ENCODE results near the gene FAP.

Gene FAP

DNA sequence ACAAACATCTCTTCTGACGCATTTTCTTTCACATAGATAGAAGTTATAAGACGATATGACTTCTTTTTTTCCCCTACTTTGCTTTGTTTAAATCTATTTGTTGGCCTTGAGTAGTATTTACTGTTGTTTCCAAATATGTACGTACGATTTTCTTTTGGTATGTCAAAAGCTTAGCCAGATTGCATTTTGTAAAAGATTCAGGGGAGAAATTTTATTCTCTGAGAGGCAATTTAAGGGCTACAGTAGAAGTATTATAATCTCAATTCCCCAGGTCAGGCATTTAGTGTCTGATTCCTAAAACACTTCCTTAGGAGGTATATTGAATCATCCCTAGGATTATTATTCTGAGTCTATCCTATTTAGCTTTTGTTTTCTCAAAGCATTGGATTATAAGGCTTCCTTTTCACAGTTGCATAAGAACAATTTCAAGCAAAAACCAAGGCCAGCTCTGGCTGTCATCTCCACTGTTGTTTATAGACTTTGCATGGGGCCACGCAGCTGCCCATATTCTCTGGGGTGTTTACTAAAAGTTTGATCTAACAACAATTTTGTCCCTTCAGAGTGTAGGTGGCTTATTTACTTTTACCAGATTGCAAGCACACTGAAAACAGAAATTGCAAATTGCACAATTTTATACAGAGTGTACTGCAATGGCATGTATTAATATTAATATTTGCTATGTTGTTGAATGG is 57.6 kb downstream of the FAP start:
- DNase-seq: no peak

DNA sequence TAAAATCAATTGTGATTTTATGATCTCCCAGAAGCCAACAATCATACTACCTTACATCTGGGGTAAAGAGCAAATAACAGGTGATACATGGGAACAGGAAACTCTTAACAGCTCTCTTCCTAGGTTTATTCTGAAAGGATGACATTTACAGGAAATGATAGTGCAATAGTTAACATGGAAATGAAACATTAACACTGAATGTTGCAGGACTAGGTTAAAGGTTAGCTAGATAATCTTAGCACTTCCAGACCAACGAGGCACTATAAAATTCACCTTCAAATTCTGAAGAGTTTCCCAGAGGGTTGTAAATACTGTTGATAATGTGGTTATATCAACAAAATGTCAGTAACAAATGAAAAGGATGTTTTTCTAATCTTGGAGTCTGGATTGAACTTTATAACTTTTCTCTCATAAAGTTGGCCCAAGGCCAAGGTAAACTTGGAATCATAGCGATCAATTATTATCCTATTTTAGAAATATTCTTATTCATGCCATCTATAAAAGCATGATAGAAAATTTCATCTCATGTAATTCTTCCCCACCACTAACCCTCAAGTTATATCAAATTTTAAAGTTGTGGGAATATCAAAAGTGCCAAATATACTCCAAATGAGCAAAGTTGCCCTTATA is 58.3 kb downstream of the FAP start:
- DNase-seq: no peak

- no peak for DNase-seq
Measured at GRCh38 chr2:162184359-162184758, 58.9 kb downstream of the FAP start.

GRCh38 chr2:162182395-162182794 is 60.9 kb downstream of the FAP start:
- DNase-seq: no peak

- DNase-seq: no peak
Measured at GRCh38 chr2:162177301-162177700, 65.9 kb downstream of the FAP start.

GRCh38 chr2:162175714-162176113 is 67.5 kb downstream of the FAP start:
- no peak for DNase-seq

- DNase-seq: no peak
Measured at GRCh38 chr2:162174746-162175145, 68.5 kb downstream of the FAP start.

DNA sequence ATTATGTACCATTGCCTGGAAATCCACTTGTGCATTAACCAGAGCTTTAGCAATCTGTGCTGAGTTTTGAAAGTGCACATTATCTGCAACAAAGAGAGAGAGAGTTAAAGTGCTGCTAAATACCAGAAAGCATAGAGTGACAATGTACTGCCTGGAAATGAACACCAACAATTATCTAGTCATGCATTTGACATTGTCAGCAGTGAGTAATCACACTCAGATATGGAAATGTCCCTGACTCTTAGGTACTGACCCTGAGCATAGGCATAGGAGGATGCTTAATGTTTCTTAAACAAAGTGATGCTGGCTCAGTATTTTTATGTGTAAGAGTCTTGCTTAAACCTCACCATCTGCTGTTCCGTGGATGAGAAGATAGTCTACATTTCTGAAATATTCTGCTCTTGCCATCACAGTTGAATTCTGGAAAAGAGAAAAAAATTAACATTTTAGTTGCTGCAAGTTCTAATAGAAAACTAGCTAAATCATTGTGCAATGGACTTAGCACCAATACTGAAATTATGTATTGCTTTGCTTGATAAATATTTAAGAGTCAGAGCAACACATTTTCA is 70.4 kb downstream of the FAP start:
- no peak for DNase-seq

- DNase-seq: no peak
Measured at GRCh38 chr2:162166745-162167144, 76.5 kb downstream of the FAP start.

DNA sequence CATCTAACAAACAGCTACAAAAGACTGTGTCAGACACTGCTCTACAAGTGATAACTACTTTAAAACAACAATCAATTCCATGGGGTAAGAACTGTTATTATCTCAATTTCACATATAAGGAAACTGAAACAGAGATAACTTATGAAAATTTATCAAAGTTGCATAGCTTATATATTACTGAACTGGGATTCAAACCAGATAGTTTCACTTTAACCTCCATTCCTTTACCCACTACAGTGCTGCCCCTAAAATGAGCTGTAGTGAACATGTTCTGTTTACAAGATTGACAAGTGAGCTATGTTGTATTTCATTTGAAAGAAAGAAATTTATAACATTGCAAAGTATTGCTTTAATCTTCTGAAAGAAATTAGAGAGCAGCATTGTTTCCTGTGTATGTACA is 77.1 kb downstream of the FAP start:
- no peak for DNase-seq

GRCh38 chr2:162164802-162165201 is 78.4 kb downstream of the FAP start:
- DNase-seq: no peak

GRCh38 chr2:162159446-162159845 is 83.8 kb downstream of the FAP start:
- no peak for DNase-seq

GRCh38 chr2:162156149-162156548 is 87.1 kb downstream of the FAP start:
- no peak for DNase-seq

DNA sequence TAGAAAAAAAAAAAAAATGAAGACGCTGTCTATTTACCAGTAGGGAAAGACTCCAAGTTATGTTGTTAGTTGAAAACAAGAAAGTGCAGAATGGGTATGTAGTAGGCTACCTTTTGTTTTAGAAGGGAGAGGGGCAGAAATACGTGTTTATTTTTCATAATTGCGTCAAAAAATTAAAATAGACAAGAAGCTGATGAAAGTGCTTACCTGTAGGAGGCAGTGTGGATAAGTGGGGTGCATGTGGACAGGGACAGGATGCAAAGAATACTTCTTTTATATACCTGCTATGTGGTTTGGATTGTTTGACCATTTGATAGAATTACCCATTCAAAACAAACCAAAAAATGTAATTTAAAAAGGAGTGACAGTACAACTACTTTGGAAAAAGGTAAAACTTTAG is 88.2 kb downstream of the FAP start:
- DNase-seq: no peak

DNA sequence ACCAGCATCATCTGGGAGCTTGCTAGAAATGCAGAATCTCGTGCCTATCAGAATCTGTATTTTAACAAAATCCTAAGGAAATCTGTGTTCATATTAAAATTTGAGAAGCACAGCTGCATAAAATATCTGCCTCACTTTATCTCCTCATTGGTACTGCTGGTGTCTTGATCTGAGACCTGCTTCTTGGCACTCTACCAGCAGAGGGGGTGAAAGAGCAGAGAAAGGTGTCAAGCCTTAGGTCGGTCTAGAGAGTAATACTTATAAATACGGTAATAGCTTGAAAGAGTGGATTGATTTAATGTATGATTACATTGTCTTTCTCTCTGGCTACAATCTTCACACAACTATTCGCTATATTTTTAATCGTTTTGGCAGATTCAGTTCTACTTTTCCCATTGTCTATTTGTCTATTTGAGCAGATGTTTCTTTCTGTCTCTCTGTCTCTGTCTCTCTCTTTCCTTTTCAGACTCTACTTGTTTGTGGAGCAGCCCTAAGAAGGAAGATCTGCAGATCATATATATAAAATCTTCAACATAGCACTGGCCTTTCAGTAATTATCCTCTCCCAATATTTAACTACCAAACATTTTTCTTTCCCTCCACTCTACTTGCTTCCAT is 89.5 kb downstream of the FAP start:
- no peak for DNase-seq

- no peak for DNase-seq
Measured at GRCh38 chr2:162152147-162152546, 91.1 kb downstream of the FAP start, which contains the start of gene GCG. Gene GCG (minus strand): TSS chr2:162152247. CDS start chr2:162149178, 3,069 bp downstream.

DNA sequence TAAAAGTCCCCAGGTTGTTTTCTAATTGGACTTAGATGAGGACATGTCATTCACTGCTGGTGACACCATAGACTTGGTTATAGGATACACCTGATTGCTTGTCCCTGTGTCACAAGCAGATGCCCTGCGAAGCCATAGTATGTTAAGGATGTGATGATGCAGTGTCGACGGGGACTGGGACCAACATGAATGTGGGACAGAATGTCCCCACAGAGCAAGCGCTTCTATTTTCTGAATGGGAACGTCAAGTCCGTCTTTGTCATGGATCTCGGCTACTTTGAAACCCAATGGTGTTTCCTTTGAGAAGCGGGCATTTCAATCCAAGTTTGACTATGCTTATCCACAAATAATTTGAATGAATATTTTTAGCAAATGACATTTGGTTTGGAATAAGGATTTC is 93.3 kb downstream of the FAP start:
- no peak for DNase-seq

GRCh38 chr2:162149466-162149865 is 93.8 kb downstream of the FAP start:
- DNase-seq: no peak

DNA sequence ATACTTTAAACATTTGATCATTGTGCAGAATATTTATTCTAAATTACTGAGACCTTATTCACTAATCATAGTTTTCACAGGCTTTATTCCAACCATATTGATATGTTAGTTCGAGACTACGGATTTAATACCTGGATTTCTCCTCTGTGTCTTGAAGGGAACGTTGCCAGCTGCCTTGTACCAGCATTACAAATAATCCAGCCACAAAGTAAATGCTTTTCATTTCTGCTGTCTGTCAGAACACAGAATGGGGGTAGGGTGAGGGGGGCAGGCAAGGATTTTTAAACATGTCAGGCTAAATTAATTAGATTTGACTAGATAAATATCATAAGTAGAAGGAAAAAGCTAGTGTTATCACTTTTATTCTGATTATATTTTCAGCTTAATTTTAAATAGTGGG is 94.3 kb downstream of the FAP start:
- DNase-seq: no peak

DNA sequence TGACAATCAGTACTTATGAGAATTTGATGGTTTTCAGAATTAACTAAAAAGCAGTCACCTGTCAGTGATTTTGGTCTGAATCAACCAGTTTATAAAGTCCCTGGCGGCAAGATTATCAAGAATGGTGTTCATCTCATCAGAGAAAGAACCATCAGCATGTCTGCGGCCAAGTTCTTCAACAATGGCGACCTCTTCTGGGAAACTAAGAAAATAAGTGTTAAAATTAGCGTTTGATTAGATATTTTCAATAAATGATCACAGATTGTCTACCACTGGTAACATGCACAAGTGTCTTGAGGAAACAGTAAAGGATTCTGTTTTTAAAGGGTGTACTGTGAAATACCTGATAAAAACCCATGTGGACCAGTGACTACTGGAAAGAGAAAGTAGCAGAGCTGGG is 99.3 kb downstream of the FAP start:
- no peak for DNase-seq

GRCh38 chr2:162138310-162138709 is 104.9 kb downstream of the FAP start:
- DNase-seq: no peak

DNA sequence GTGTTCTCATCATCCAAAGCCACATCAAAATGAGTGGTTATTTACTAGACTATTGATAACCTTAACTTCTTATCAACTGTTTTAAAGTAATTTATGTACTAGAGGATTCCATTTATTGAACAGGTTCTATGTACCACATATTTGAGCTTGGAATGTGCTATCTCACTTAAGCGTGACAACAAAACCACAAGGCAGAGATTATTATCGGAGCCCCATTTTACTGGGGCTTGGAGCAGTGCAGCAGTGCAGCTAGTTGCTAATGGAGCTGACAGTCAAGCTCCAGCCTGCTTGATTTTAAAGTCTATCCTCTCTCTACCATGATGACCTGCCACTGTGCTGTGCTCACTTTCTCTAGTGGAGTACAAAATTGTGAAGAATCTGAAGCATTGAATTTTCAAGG is 115.8 kb downstream of the FAP start:
- no peak for DNase-seq

DNA sequence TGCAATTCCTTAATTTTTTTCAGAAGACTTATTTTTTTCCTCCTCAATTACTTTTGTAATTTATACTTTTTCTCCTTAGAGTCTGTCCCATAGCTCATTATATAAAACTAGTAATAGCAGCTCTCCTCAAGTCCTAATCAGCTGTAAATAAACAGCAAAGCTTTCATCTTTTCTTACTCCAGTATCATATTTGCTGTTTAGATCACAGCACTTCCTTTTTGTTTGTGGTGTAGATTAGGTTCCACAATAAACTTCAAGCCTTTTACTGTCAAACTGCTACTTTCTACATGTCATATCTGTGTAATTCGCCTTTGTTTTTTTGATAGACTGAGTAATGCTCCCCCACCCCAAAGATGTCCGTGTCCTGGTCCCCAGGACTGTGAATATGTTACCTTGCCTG is 116.7 kb downstream of the FAP start:
- DNase-seq: no peak

DNA sequence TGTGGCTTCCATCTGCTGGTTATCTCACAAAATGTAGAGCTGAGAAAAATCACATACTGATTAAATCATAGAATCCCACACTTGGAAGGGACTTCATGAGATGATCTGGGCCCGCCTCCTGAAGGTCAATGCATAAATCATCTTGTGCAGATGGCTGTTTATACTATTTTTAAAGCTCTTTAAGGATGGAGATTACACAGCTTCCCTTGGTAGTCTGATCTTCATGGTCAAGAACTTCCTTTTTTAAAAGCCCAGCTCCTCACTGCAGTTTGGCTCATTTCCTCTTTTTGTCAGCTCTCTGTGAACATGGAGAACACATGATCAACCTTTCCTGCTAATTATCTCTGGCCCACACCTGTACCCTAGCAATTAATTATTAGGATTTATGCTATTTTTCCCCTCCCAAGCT is 117.1 kb downstream of the FAP start:
- DNase-seq: no peak

Measured in DMS79 (cell line).